ENCODE data around the gene AGRN. TPM values are rescaled to one million over a fixed set of nuclear protein-coding genes. Genes with fewer than 3 reads are reported as not detected.

The AGRN gene
- total RNA-seq, 1 donor from 2014 or later, result 34.1 TPM

DNA sequence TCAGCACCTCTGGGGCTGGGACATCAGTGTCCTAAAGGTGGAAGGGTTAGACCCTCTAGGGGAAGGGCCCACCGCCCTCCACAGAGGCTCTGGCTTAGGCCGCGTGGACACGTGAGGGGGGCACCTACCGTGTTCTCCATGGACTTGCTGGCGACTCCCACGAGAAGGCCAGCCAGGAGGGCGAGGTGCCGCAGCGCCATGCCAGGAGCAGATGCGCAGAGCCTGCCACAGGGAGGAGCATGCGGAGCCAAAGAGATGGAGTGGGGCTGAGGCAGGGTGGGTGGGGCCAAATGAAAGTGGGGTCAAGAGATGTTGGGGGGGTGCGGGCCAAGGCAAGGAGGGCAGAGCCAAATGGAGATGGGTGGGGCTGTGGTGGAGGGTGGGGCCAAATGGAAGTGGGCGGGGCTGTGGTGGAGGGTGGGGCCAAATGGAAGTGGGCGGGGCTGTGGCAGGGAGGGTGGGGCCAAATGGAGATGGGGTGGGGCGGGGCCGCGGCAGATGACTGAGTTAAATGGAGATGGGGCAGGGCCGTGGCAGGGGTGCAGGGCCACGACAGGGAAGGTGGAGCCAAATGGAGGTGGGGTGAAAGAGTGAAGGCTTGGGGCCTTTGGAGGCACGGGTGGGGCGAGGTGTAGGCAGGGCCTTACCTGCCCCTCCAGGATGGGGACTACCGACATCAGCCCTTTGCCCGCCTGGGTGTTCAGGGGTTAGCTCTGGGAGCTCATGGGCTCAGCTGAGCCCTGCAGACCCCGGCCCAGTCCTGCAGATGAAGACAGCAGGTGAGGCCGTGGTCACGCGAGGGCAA is 71.6 kb downstream of the AGRN start:
- Histone ChIP-seq H3K36me3 (no peaks in the 10 kb centered on the region), H3K9ac (no peak overlapping the region), H3K4me1 (no peaks in the 10 kb centered on the region), H3K27ac (no peak overlapping the region), H3K4me2 (no peak overlapping the region), H3K9me3 (ENCODE audit: low read depth) (no peaks in the 10 kb centered on the region), H4K20me1 (ENCODE audit: low read depth) (no peaks in the 10 kb centered on the region), H2AFZ (replicated peaks) (no peak overlapping the region), H3K79me2 (ENCODE audit: low read depth) (no peaks in the 10 kb centered on the region), H3K4me3 (no peak overlapping the region), H3K27me3 (no peaks in the 10 kb centered on the region), H3F3A (ENCODE audit: low read depth) (no peaks in the 10 kb centered on the region)
- Mint-ChIP-seq H3K4me1 (peaks cover 3% of the 10 kb centered on the region), H3K9me3 (peaks cover 5% of the 10 kb centered on the region), H3K27ac (no peak overlapping the region), H3K36me3 (peaks cover 4% of the 10 kb centered on the region), H3K27me3 (ENCODE audit: insufficient read depth, low read depth) (peaks cover 2% of the 10 kb centered on the region), H3K4me3 (no peak overlapping the region)
- DNase-seq (ENCODE audit: low spot score), result no peak
- no peak for TF ChIP-seq EZH2 (IDR thresholded peaks at IDR 0.05)
- no peak for TF ChIP-seq EZH2phosphoT487 (IDR thresholded peaks at IDR 0.05)
- TF ChIP-seq, protein P1, sequence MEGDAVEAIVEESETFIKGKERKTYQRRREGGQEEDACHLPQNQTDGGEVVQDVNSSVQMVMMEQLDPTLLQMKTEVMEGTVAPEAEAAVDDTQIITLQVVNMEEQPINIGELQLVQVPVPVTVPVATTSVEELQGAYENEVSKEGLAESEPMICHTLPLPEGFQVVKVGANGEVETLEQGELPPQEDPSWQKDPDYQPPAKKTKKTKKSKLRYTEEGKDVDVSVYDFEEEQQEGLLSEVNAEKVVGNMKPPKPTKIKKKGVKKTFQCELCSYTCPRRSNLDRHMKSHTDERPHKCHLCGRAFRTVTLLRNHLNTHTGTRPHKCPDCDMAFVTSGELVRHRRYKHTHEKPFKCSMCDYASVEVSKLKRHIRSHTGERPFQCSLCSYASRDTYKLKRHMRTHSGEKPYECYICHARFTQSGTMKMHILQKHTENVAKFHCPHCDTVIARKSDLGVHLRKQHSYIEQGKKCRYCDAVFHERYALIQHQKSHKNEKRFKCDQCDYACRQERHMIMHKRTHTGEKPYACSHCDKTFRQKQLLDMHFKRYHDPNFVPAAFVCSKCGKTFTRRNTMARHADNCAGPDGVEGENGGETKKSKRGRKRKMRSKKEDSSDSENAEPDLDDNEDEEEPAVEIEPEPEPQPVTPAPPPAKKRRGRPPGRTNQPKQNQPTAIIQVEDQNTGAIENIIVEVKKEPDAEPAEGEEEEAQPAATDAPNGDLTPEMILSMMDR (IDR thresholded peaks at IDR 0.05), result no peak

DNA sequence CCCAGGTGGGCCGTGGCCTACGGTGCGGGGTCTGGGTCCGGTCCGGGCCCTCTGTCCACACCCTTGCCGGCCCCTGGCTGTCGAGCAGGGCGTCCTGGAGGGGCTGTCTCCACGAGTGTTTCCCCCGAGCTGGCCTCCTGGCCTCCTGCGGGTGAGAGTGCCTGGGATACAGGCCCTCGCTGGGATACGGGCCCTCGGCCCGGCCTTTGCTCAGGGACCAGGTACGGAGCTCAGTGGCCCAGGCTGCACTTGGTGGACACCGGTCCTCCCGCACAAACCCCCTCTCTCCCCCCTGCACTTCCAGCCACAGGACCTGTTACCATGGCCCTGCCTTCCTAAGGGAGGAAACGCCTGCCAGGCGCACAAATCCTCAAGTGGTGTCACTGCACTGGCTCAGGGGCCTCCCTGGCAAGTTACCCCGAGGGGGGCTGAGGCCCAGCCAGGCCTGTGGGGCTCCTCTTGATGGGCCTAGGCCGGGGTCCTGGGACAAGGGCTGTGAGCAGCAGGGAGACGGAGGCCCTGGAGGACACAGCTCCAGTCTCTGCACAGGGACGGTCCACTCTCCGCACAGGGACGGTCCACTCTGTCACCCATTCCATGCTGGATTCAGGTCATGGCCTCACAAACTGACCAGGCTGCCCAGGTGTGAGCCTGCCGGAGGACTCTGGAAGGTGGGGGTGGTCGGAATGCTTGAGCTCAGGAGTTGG is 72.4 kb downstream of the AGRN start:
- no peak for DNase-seq (ENCODE audit: low spot score)
- H3K27ac ChIP-seq, result no peak overlapping the region
- H3K9ac ChIP-seq, result no peak overlapping the region
- H3K4me2 ChIP-seq, result no peak overlapping the region
- peaks cover 5% of the 10 kb centered on the region for H3K9me3 Mint-ChIP-seq
- H3K36me3 ChIP-seq, result no peaks in the 10 kb centered on the region
- H3K27ac Mint-ChIP-seq, result no peak overlapping the region
- no peaks in the 10 kb centered on the region for H3K9me3 ChIP-seq (ENCODE audit: low read depth)
- no peak overlapping the region for H2AFZ ChIP-seq (replicated peaks)
- no peaks in the 10 kb centered on the region for H3K27me3 ChIP-seq
- no peak overlapping the region for H3K4me3 Mint-ChIP-seq
- no peaks in the 10 kb centered on the region for H3F3A ChIP-seq (ENCODE audit: low read depth)
- no peaks in the 10 kb centered on the region for H3K4me1 ChIP-seq
- H3K36me3 Mint-ChIP-seq, result peaks cover 3% of the 10 kb centered on the region
- H3K79me2 ChIP-seq (ENCODE audit: low read depth), result no peaks in the 10 kb centered on the region
- H3K4me3 ChIP-seq, result no peak overlapping the region
- no peak for TF ChIP-seq EZH2phosphoT487 (IDR thresholded peaks at IDR 0.05)
- TF ChIP-seq EZH2 (IDR thresholded peaks at IDR 0.05), result no peak
- TF ChIP-seq, protein P1 (IDR thresholded peaks at IDR 0.05), result no peak
- H3K4me1 Mint-ChIP-seq, result peaks cover 3% of the 10 kb centered on the region
- H4K20me1 ChIP-seq (ENCODE audit: low read depth), result no peaks in the 10 kb centered on the region
- peaks cover 2% of the 10 kb centered on the region for H3K27me3 Mint-ChIP-seq (ENCODE audit: insufficient read depth, low read depth)

DNA sequence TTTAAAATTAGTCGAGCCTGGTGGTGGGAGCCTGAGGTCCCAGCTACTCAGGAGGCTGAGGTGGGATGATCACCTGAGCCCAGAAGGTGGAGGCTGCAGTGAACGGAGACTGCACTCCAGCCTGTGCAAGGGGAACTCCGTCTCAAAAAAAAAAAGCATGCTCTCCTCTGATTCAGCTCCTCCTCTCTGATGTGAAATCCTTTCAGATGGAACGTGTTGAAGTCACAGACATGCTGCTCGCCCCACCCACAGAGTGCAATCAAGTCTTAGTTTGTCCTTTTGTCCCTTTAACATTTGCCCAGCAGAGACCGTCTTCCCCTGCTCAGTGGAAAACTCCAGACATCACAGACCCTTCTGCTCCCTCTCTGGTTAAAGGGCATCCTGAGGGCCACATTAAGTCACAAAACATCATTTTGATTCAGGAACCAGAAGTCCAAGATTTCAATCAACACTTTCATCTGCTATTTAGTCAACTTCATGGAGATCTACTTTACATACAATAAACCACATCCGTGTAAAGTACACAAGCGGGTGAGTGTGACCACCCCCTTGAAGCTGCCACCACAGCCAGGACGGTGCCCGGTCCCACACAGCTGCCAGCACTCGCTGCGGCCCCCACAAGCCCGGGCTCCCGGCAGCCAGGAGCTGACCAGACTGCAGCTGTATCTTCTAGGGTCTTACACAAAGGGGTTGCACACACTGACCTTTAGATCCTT is 73.1 kb downstream of the AGRN start:
- no peaks in the 10 kb centered on the region for H3F3A ChIP-seq (ENCODE audit: low read depth)

More for the DNA sequence above, 73.1 kb downstream of the AGRN start:
- H3K9me3 ChIP-seq (ENCODE audit: low read depth), result no peaks in the 10 kb centered on the region
- no peak for DNase-seq (ENCODE audit: low spot score)
- H4K20me1 ChIP-seq (ENCODE audit: low read depth), result no peaks in the 10 kb centered on the region
- H2AFZ ChIP-seq (replicated peaks), result no peak overlapping the region
- Mint-ChIP-seq H3K27ac (no peak overlapping the region), H3K27me3 (ENCODE audit: insufficient read depth, low read depth) (peaks cover 2% of the 10 kb centered on the region), H3K36me3 (peaks cover 3% of the 10 kb centered on the region), H3K9me3 (peaks cover 8% of the 10 kb centered on the region), H3K4me1 (peaks cover 3% of the 10 kb centered on the region), H3K4me3 (peak overlapping the region; percentile 11)
- no peak overlapping the region for H3K4me2 ChIP-seq
- H3K4me3 ChIP-seq, result no peak overlapping the region
- H3K36me3 ChIP-seq, result no peaks in the 10 kb centered on the region
- no peak overlapping the region for H3K9ac ChIP-seq
- no peak overlapping the region for H3K27ac ChIP-seq
- H3K4me1 ChIP-seq, result no peaks in the 10 kb centered on the region
- no peaks in the 10 kb centered on the region for H3K27me3 ChIP-seq
- no peaks in the 10 kb centered on the region for H3K79me2 ChIP-seq (ENCODE audit: low read depth)
- no peak for TF ChIP-seq EZH2phosphoT487 (IDR thresholded peaks at IDR 0.05)
